Left ventricle myocardium inferior (tissue), 1 donor: ENCODE data around the gene CENATAC. TPM values are rescaled to one million over a fixed set of nuclear protein-coding genes. Genes with fewer than 3 reads are reported as not detected.

ENCODE experiments used
- DNase-seq: peaks from one replicate; pipeline ENCODE4 v3.0.0-alpha.2; 2020
- H3K27ac ChIP-seq: fragments of 200-600 bp; replicated peaks from 2 replicates; pipeline ENCODE4 v1.8.0; 2021
- H3K27me3 ChIP-seq: fragments of 200-600 bp; 2 replicates; pipeline ENCODE4 v1.8.0; 2021; ENCODE audit warnings: low read depth
- H3K36me3 ChIP-seq: fragments of 200-600 bp; 2 replicates; pipeline ENCODE4 v1.8.0; 2021
- H3K4me1 ChIP-seq: fragments of 200-600 bp; 2 replicates; pipeline ENCODE4 v1.8.0; 2021
- H3K4me3 ChIP-seq: fragments of 200-600 bp; 2 replicates; pipeline ENCODE4 v1.8.0; 2021; ENCODE audit warnings: mild to moderate bottlenecking, moderate library complexity
- H3K9me3 ChIP-seq: fragments of 200-600 bp; replicated peaks from 2 replicates; pipeline ENCODE4 v1.8.0; 2021
- CTCF ChIP-seq: fragments of 200-600 bp; IDR thresholded peaks from 2 replicates; pipeline ENCODE4 v1.8.0; 2021; ENCODE audit warnings: antibody characterized with exemption, mild to moderate bottlenecking, borderline replicate concordance
- intact Hi-C: fragments of 100-400 bp; cut with micrococcal nuclease; formaldehyde crosslinking; loops from one replicate; pipeline ENCODE4 v1.11.0; 2022
- total RNA-seq: library from RNA; stranded (reverse); fragmentation: NEBNext Ultra II Directional; extraction: Animal tissue kit (Norgen Biotek cat#: 25700); gene quantifications from one replicate; pipeline ENCODE4 v1.2.1, GENCODE V29; 2021
- donor health status: DM: no; HTN: yes; CAD: no; lungs with severe emphysema.

Gene CENATAC
- total RNA-seq, 1 donor from 2014 or later = 9.7 TPM

- H3K36me3 ChIP-seq = peaks cover 71% of the 10 kb centered on the region
- peaks cover 36% of the 10 kb centered on the region for H3K4me1 ChIP-seq
- H3K27me3 ChIP-seq = no peaks in the 10 kb centered on the region
- intact Hi-C loops = no loop called here
- H3K9me3 ChIP-seq = no peaks in the 10 kb centered on the region
- no peak for TF ChIP-seq CTCF
- no peak overlapping the region for H3K4me3 ChIP-seq
- DNase-seq = no peak
- no peak overlapping the region for H3K27ac ChIP-seq
These were observed 3.0 kb downstream of the CENATAC start for GRCh38 chr11:119000906-119001305.

DNA sequence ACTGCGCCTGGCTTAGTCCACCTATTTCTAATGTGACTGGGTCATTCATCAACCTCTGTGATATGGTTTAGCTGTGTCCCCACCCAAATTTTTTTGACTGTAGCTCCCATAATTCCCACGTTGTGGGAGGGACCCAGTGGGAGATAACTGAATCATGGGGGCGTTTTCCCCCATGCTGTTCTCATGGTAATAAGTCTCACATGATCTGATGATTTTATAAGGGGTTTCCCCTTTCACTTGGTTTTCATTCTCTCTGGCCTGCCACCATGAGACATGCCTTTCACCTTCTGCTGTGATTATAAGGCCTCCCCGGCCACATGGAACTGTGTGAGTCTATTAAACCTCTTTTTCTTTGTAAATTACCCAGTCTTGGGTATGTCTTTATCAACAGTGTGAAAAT, 8.7 kb downstream of the CENATAC start:
- H3K4me1 ChIP-seq = peaks cover 11% of the 10 kb centered on the region
- H3K4me3 ChIP-seq = no peak overlapping the region
- H3K9me3 ChIP-seq = no peaks in the 10 kb centered on the region
- H3K36me3 ChIP-seq = peaks cover 90% of the 10 kb centered on the region
- no peak for TF ChIP-seq CTCF
- H3K27ac ChIP-seq = no peak overlapping the region
- DNase-seq = no peak
- H3K27me3 ChIP-seq = no peaks in the 10 kb centered on the region
- intact Hi-C loops = no loop called here

- no peaks in the 10 kb centered on the region for H3K27me3 ChIP-seq
- DNase-seq = no peak
- TF ChIP-seq CTCF = no peak
- H3K36me3 ChIP-seq = peaks cover 91% of the 10 kb centered on the region
- H3K27ac ChIP-seq = no peak overlapping the region
- intact Hi-C loops = no loop called here
- H3K9me3 ChIP-seq = no peaks in the 10 kb centered on the region
- H3K4me1 ChIP-seq = peaks cover 26% of the 10 kb centered on the region
- H3K4me3 ChIP-seq = no peak overlapping the region
These were observed 13.6 kb downstream of the CENATAC start for GRCh38 chr11:119011476-119012053.

DNA sequence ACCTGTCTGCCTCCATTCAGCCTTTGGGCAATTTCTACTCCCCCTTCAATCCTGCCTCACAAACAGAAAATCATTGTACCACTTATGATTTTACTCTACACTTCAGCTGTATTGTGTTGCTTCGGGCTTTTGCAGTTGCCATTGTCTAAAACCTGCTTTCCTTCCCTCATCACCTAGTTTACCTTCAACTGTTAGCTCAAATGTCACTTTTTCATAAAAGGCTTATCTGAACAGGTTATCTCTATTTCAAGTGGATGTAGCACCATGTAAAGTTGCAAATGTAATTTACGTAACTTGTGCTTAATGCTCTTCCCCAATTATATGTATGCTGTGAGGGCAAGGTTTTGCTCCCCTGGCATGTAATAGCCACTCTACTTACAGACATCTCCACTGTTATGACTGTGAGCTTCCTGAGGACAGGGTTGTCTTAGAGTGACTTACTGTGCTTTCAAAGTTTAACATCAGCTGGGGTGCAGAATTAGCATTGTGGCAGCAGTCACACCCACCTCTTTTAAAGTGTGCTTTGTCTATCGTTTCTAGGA, 14.8 kb downstream of the CENATAC start:
- H3K27me3 ChIP-seq = no peaks in the 10 kb centered on the region
- no peak overlapping the region for H3K4me3 ChIP-seq
- no peak for DNase-seq
- H3K9me3 ChIP-seq = no peaks in the 10 kb centered on the region
- H3K4me1 ChIP-seq = peaks cover 28% of the 10 kb centered on the region
- peaks cover 80% of the 10 kb centered on the region for H3K36me3 ChIP-seq
- intact Hi-C loops = no loop called here
- TF ChIP-seq CTCF = no peak
- H3K27ac ChIP-seq = no peak overlapping the region

- Histone ChIP-seq H3K27ac (no peak overlapping the region), H3K4me3 (no peak overlapping the region), H3K36me3 (peaks cover 63% of the 10 kb centered on the region), H3K27me3 (no peaks in the 10 kb centered on the region), H3K4me1 (peaks cover 40% of the 10 kb centered on the region), H3K9me3 (no peaks in the 10 kb centered on the region)
- no peak for TF ChIP-seq CTCF
- intact Hi-C loops = no loop called here
- DNase-seq = no peak
These were observed 16.4 kb downstream of the CENATAC start for GRCh38 chr11:119014209-119014924.
